ENCODE results near the gene HECW1.
"Not testable (repeated sequence)": the region's sequence is repeated elsewhere in the genome, so short reads cannot be mapped to it uniquely, and the experiment has no call there.

HECW1 gene

GRCh38 chr7:43112459-43112940 lies at the start of gene HECW1:
Gene HECW1 (plus strand): TSS chr7:43112647. CDS start chr7:43243906, 131,259 bp downstream.
- no peak for DNase-seq (ENCODE audit: low read depth in 2 of 2, low spot score in 1 of 2)

GRCh38 chr7:43071604-43072003 lies 40.8 kb upstream of the HECW1 start:
- no peak for DNase-seq (ENCODE audit: low read depth in 2 of 2, low spot score in 1 of 2)

GRCh38 chr7:43072530-43072929 lies 39.9 kb upstream of the HECW1 start:
- no peak for DNase-seq (ENCODE audit: low read depth in 2 of 2, low spot score in 1 of 2)

- DNase-seq (ENCODE audit: low read depth in 2 of 2, low spot score in 1 of 2), result not testable (repeated sequence)
Observed at GRCh38 chr7:43073811-43074210, 38.6 kb upstream of the HECW1 start.

GRCh38 chr7:43076189-43076605 lies 36.2 kb upstream of the HECW1 start:
- DNase-seq (ENCODE audit: low read depth in 2 of 2, low spot score in 1 of 2), result no peak

- DNase-seq (ENCODE audit: low read depth in 2 of 2, low spot score in 1 of 2), result no peak
Observed at GRCh38 chr7:43076606-43077005, 35.8 kb upstream of the HECW1 start.

GRCh38 chr7:43077285-43077684 lies 35.2 kb upstream of the HECW1 start:
- no peak for DNase-seq (ENCODE audit: low read depth in 2 of 2, low spot score in 1 of 2)

GRCh38 chr7:43077732-43078391 lies 34.6 kb upstream of the HECW1 start:
- DNase-seq (ENCODE audit: low read depth in 2 of 2, low spot score in 1 of 2), result no peak

GRCh38 chr7:43078794-43079193 lies 33.7 kb upstream of the HECW1 start:
- DNase-seq (ENCODE audit: low read depth in 2 of 2, low spot score in 1 of 2), result no peak

- DNase-seq (ENCODE audit: low read depth in 2 of 2, low spot score in 1 of 2), result no peak
Observed at GRCh38 chr7:43081603-43082002, 30.8 kb upstream of the HECW1 start.

GRCh38 chr7:43083106-43083505 lies 29.3 kb upstream of the HECW1 start:
- DNase-seq (ENCODE audit: low read depth in 2 of 2, low spot score in 1 of 2), result no peak

GRCh38 chr7:43085017-43085416 lies 27.4 kb upstream of the HECW1 start:
- DNase-seq (ENCODE audit: low read depth in 2 of 2, low spot score in 1 of 2), result no peak

GRCh38 chr7:43085992-43086391 lies 26.5 kb upstream of the HECW1 start:
- no peak for DNase-seq (ENCODE audit: low read depth in 2 of 2, low spot score in 1 of 2)

- DNase-seq (ENCODE audit: low read depth in 2 of 2, low spot score in 1 of 2), result no peak
Observed at GRCh38 chr7:43092819-43093218, 19.6 kb upstream of the HECW1 start.

GRCh38 chr7:43096875-43097274 lies 15.6 kb upstream of the HECW1 start:
- DNase-seq (ENCODE audit: low read depth in 2 of 2, low spot score in 1 of 2), result no peak

- DNase-seq (ENCODE audit: low read depth in 2 of 2, low spot score in 1 of 2), result no peak
Observed at GRCh38 chr7:43099750-43100149, 12.7 kb upstream of the HECW1 start.

- no peak for DNase-seq (ENCODE audit: low read depth in 2 of 2, low spot score in 1 of 2)
Observed at GRCh38 chr7:43104874-43105520, 7.5 kb upstream of the HECW1 start.

GRCh38 chr7:43105521-43106120 lies 6.8 kb upstream of the HECW1 start:
- DNase-seq (ENCODE audit: low read depth in 2 of 2, low spot score in 1 of 2), result no peak

- no peak for DNase-seq (ENCODE audit: low read depth in 2 of 2, low spot score in 1 of 2)
Observed at GRCh38 chr7:43108255-43109011, 4.0 kb upstream of the HECW1 start.

GRCh38 chr7:43110791-43111535 lies 1.5 kb upstream of the HECW1 start:
- DNase-seq (ENCODE audit: low read depth in 2 of 2, low spot score in 1 of 2), result no peak

All from stimulated activated CD8-positive, alpha-beta memory T cell treated with anti-CD3 and anti-CD28 coated beads, Interleukin-4, amount 100 ng/mL, for 4 hours (primary cell).